Neuronal stem cell (in vitro differentiated cells): ENCODE measurements around the gene PIGK.

ENCODE experiments used
- DNase-seq: peaks from one replicate; pipeline ENCODE4 v3.0.0-alpha.2; 2013; ENCODE audit warnings: low spot score
- H2AFZ ChIP-seq: one replicate; pipeline ENCODE4 v1.6.1; 2013; ENCODE audit warnings: mild to moderate bottlenecking, low read length, inconsistent platforms
- H2AK5ac ChIP-seq: 2 replicates; pipeline ENCODE4 v1.6.1; 2013; ENCODE audit warnings: low read depth, mild to moderate bottlenecking, inconsistent platforms, low read length, moderate library complexity, mixed read lengths
- H2BK120ac ChIP-seq: 2 replicates; pipeline ENCODE4 v1.6.1; 2013; ENCODE audit warnings: low read depth, mild to moderate bottlenecking, inconsistent platforms, low read length, moderate library complexity, mixed read lengths
- H2BK12ac ChIP-seq: one replicate; pipeline ENCODE4 v1.6.1; 2013; ENCODE audit warnings: low read length, inconsistent platforms
- H2BK15ac ChIP-seq: 2 replicates; pipeline ENCODE4 v1.6.1; 2013; ENCODE audit warnings: mild to moderate bottlenecking, low read length, inconsistent platforms, mixed read lengths
- H2BK5ac ChIP-seq: one replicate; pipeline ENCODE4 v1.6.1; 2013; ENCODE audit warnings: inconsistent platforms, mild to moderate bottlenecking, low read length, moderate library complexity
- H3K14ac ChIP-seq: one replicate; pipeline ENCODE4 v1.6.1; 2013; ENCODE audit warnings: low read length, inconsistent platforms
- H3K18ac ChIP-seq: 2 replicates; pipeline ENCODE4 v1.6.1; 2013; ENCODE audit warnings: low read length, inconsistent platforms
- H3K23ac ChIP-seq: 2 replicates; pipeline ENCODE4 v1.6.1; 2013; ENCODE audit warnings: low read depth, mild to moderate bottlenecking, mixed read lengths, low read length, inconsistent platforms; ENCODE audit not compliant: poor library complexity
- H3K27ac ChIP-seq: replicated peaks from 3 replicates; pipeline ENCODE4 v1.5.1; 2013; ENCODE audit warnings: low read length, inconsistent platforms
- H3K27me3 ChIP-seq, 3 experiments: 2 replicates each; pipeline ENCODE4 v1.6.1; 2013; ENCODE audit warnings: low read length in 3 of 3, mild to moderate bottlenecking in 2 of 3, inconsistent platforms in 1 of 3, low read depth in 1 of 3, mixed read lengths in 1 of 3, moderate library complexity in 1 of 3; ENCODE audit not compliant: control insufficient read depth in 3 of 3, insufficient read depth in 3 of 3
- H3K36me3 ChIP-seq, 2 donors: replicated peaks in 1 of 2; 2 replicates each; pipeline ENCODE4 v1.6.1; 2013; ENCODE audit warnings: low read length in 2 of 2; ENCODE audit not compliant: control insufficient read depth in 2 of 2, insufficient read depth in 2 of 2
- H3K4ac ChIP-seq: 2 replicates; pipeline ENCODE4 v1.6.1; 2013; ENCODE audit warnings: inconsistent platforms, mild to moderate bottlenecking, low read length, moderate library complexity
- H3K4me1 ChIP-seq, 2 donors: 1 replicate in 1 of 2; 2 replicates in 1 of 2; pipeline ENCODE4 v1.6.1; 2013; ENCODE audit warnings: low read length in 2 of 2, low read depth in 1 of 2; ENCODE audit not compliant: control insufficient read depth in 2 of 2, insufficient read depth in 1 of 2
- H3K4me2 ChIP-seq: one replicate; pipeline ENCODE4 v1.6.1; 2013; ENCODE audit warnings: mild to moderate bottlenecking, low read length, inconsistent platforms; ENCODE audit not compliant: insufficient read depth, poor library complexity, severe bottlenecking
- H3K4me3 ChIP-seq, 2 donors: 2 replicates each; pipeline ENCODE4 v1.5.1; 2013; ENCODE audit warnings: low read length in 2 of 2, mild to moderate bottlenecking in 2 of 2, inconsistent platforms in 1 of 2, moderate library complexity in 1 of 2
- H3K79me1 ChIP-seq: one replicate; pipeline ENCODE4 v1.6.1; 2013; ENCODE audit warnings: low read depth, mild to moderate bottlenecking, inconsistent platforms, low read length, moderate library complexity
- H3K9ac ChIP-seq: one replicate; pipeline ENCODE4 v1.6.1; 2013; ENCODE audit warnings: mild to moderate bottlenecking, low read depth, low read length, inconsistent platforms; ENCODE audit not compliant: poor library complexity
- H3K9me3 ChIP-seq, 2 donors: replicated peaks in 1 of 2; 2 replicates each; pipeline versions ENCODE3 to v1.6.1; 2013; ENCODE audit warnings: low read length in 2 of 2, mild to moderate bottlenecking in 2 of 2, inconsistent platforms in 1 of 2, low read depth in 1 of 2, mixed read lengths in 1 of 2, moderate library complexity in 1 of 2; ENCODE audit not compliant: control insufficient read depth in 2 of 2, insufficient read depth in 1 of 2
- H4K8ac ChIP-seq: one replicate; pipeline ENCODE4 v1.6.1; 2013; ENCODE audit warnings: low read depth, mild to moderate bottlenecking, inconsistent platforms, low read length, moderate library complexity
- H4K91ac ChIP-seq: one replicate; pipeline ENCODE4 v1.6.1; 2013; ENCODE audit warnings: low read length, low read depth, mild to moderate bottlenecking, inconsistent platforms; ENCODE audit not compliant: poor library complexity
- WGBS, 2 donors: extraction: QIAGEN DNeasy Blood & Tissue Kit; methylation state at CpG; one replicate each; pipeline ENCODE4 v1.1.7; 2013; ENCODE audit warnings: missing lambda C conversion rate in 2 of 2, mixed read lengths in 1 of 2; ENCODE audit not compliant: insufficient read length in 2 of 2, insufficient replicate concordance in 1 of 2; ENCODE audit errors: extremely low coverage in 2 of 2; 5-methylcytosine and 5-hydroxymethylcytosine counted together

PIGK gene

DNA sequence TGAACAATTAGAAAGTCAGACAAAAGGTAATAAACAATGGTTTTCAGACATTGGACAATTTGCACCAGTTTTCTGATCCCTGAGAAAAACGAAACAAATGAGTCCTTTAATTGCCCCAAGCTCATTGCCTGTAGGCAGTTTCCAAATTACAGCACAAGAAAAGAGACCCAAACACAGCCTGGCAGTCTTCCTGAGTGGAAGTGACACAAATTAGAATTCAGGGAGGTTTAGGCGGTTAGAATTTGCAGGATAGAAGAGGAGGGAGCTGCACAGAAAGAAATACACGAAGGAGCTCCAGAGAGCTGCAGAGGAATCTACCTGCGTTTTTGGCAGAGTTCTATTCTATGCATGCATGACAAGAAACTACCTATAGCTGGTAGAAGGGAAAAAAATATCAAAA lies 115.7 kb downstream of the PIGK start:
- Histone ChIP-seq H3K14ac (no peak overlapping the region), H2AK5ac (no peak overlapping the region), H3K27me3 (no peaks in the 10 kb centered on the region), H3K4me3 (no peak overlapping the region), H2BK120ac (no peak overlapping the region), H3K9ac (no peak overlapping the region), H2BK15ac (no peak overlapping the region), H3K9me3 (no peaks in the 10 kb centered on the region), H3K23ac (no peak overlapping the region), H2BK12ac (no peak overlapping the region), H3K79me1 (no peaks in the 10 kb centered on the region), H3K4me1 (peaks cover 0 to 1% of the 10 kb centered on the region in 2 donors), H3K27ac (no peak overlapping the region), H3K18ac (no peak overlapping the region), H4K91ac (no peak overlapping the region), H3K4ac (no peak overlapping the region), H4K8ac (no peak overlapping the region), H2BK5ac (no peak overlapping the region), H3K36me3 (no peaks in the 10 kb centered on the region), H3K4me2 (no peak overlapping the region), H2AFZ (no peak overlapping the region)
- no peak for DNase-seq
- no CpG with 5 or more reads among the region's 4 CpGs for WGBS, 2 donors

DNA sequence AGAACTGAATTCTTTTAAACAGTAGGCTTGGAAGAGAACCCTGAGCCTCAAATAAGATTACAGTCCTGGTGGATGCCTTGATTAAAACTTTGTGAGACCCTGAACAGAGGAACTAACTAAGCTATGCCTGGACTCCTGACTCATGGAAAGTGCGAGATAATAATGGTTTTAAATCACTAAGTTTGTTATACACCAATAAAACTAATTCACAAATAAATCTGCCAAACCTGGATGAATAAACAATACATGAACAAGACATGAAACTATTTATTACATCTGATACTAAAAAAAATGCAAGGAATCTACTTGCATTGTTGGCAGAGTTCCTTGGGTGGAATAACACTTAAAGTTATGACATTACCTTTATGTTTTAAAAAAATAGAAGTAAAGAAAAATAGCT lies 118.4 kb downstream of the PIGK start:
- Histone ChIP-seq H3K9me3 (no peaks in the 10 kb centered on the region), H3K79me1 (no peaks in the 10 kb centered on the region), H3K4me1 (peaks cover 0 to 1% of the 10 kb centered on the region in 2 donors), H3K14ac (no peak overlapping the region), H3K4ac (no peak overlapping the region), H3K27me3 (no peaks in the 10 kb centered on the region), H3K18ac (no peak overlapping the region), H3K4me3 (no peak overlapping the region), H2BK120ac (no peak overlapping the region), H3K9ac (no peak overlapping the region), H2BK15ac (no peak overlapping the region), H3K23ac (no peak overlapping the region), H3K4me2 (no peak overlapping the region), H3K36me3 (no peaks in the 10 kb centered on the region), H2AK5ac (no peak overlapping the region), H4K91ac (no peak overlapping the region), H4K8ac (no peak overlapping the region), H3K27ac (no peak overlapping the region), H2BK12ac (no peak overlapping the region), H2BK5ac (no peak overlapping the region), H2AFZ (no peak overlapping the region)
- DNase-seq: no peak
- no CpG with 5 or more reads among the region's 1 CpG for WGBS, 2 donors

DNA sequence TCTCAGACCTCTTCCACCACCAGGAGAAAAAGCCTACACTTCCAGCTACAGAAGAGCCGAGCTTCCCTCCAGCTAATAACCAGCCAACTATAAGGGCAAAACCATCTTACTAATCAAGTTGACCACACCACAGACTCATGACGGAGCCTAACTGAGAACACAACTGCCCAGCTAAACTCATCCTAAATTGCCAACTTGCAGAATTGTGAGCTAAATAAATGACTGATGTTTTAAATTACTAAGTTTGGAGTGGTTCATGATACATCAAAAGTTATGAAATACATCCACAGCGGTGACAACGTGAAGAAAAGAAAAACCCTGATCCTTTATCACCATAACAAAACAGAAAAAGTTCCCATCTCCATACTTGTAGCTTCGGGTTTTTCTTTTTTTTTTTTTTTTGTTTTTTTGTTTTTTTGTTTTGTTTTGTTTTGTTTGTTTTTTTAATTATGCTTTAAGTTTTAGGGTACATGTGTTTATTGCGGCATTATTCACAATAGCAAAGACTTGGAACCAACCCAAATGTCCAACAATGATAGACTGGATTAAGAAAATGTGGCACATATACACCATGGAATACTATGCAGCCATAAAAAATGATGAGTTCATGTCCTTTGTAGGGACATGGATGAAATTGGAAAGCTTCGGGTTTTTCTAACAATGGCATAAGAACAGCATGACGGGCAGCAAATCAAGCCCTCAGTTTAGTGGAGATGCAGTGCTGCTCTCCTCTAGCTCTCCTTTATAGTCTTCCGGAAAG lies 122.6 kb downstream of the PIGK start:
- no CpG with 5 or more reads among the region's 9 CpGs for WGBS, 2 donors
- H2BK5ac ChIP-seq: no peak overlapping the region
- peaks cover 0 to 7% of the 10 kb centered on the region in 2 donors for H3K4me1 ChIP-seq
- H3K4ac ChIP-seq: no peak overlapping the region
- no peaks in the 10 kb centered on the region for H3K9me3 ChIP-seq
- DNase-seq: no peak
- H3K36me3 ChIP-seq: no peaks in the 10 kb centered on the region
- H3K14ac ChIP-seq: no peak overlapping the region
- H3K9ac ChIP-seq: no peak overlapping the region
- no peak overlapping the region for H4K8ac ChIP-seq
- H4K91ac ChIP-seq: no peak overlapping the region
- no peak overlapping the region for H3K23ac ChIP-seq
- H3K27ac ChIP-seq: no peak overlapping the region
- no peak overlapping the region for H2BK12ac ChIP-seq
- no peak overlapping the region for H2BK15ac ChIP-seq
- H3K79me1 ChIP-seq: no peaks in the 10 kb centered on the region
- no peak overlapping the region for H3K18ac ChIP-seq
- H3K27me3 ChIP-seq: no peaks in the 10 kb centered on the region
- H2AFZ ChIP-seq: no peak overlapping the region
- no peak overlapping the region for H2AK5ac ChIP-seq
- no peak overlapping the region for H3K4me3 ChIP-seq
- H2BK120ac ChIP-seq: no peak overlapping the region
- no peak overlapping the region for H3K4me2 ChIP-seq

DNA sequence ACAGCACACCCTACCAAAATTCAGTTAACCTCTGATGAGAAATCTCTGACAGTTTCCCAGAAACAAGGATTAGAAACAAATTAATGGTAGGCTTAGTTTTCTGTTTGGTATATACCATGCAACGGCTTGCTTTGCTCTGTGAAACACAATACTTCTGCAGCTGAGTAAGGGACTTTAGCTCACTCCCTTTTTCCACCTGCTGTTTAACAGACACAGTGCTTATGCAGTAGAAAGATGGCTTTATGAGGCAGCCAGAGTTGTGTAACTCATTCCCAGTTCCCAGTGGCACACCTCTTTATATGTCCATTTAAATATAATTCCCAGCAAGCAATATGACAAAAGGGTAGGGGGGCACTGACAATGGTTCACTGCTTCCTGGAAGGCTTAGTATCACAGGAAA lies 124.0 kb downstream of the PIGK start:
- H4K8ac ChIP-seq: no peak overlapping the region

More for the DNA sequence above, 124.0 kb downstream of the PIGK start:
- Histone ChIP-seq H3K18ac (no peak overlapping the region), H3K27ac (no peak overlapping the region), H3K4me3 (no peak overlapping the region), H3K9ac (no peak overlapping the region), H2AK5ac (no peak overlapping the region), H4K91ac (no peak overlapping the region), H2BK15ac (no peak overlapping the region), H3K27me3 (no peaks in the 10 kb centered on the region), H2BK5ac (no peak overlapping the region), H3K9me3 (no peaks in the 10 kb centered on the region), H3K4me2 (no peak overlapping the region), H3K36me3 (no peaks in the 10 kb centered on the region), H3K79me1 (no peaks in the 10 kb centered on the region), H3K4ac (no peak overlapping the region), H2AFZ (no peak overlapping the region), H3K4me1 (peaks cover 1 to 7% of the 10 kb centered on the region in 2 donors), H3K14ac (no peak overlapping the region), H2BK120ac (no peak overlapping the region), H2BK12ac (no peak overlapping the region), H3K23ac (no peak overlapping the region)
- DNase-seq: no peak
- no CpG with 5 or more reads among the region's 1 CpG for WGBS, 2 donors
